ES-I3 (cell line): Measurements from ENCODE around the gene WDR74.
A peak's percentile ranks its signal among the peaks of the same experiment; 100 is the strongest.

ENCODE experiments used
- H3K36me3 ChIP-seq: 2 replicates; pipeline ENCODE4 v1.6.1; 2013; ENCODE audit warnings: mild to moderate bottlenecking, low read length, control low read depth, moderate library complexity; ENCODE audit not compliant: insufficient read depth
- H3K4me1 ChIP-seq: 2 replicates; pipeline ENCODE4 v1.6.1; 2013; ENCODE audit warnings: mild to moderate bottlenecking, control low read depth, low read length; ENCODE audit not compliant: insufficient read depth
- H3K9ac ChIP-seq: 2 replicates; pipeline ENCODE4 v1.6.1; 2013; ENCODE audit warnings: low read depth, mild to moderate bottlenecking, low read length, moderate library complexity
- H3K9me3 ChIP-seq: 2 replicates; pipeline ENCODE4 v1.6.1; 2013; ENCODE audit warnings: mild to moderate bottlenecking, low read length, moderate library complexity; ENCODE audit not compliant: control insufficient read depth, insufficient read depth

The WDR74 gene

GRCh38 chr11:62839050-62839945 lies at the start of gene WDR74:
WDR74 (minus strand) TSS chr11:62839590; CDS start chr11:62839570, 20 bp downstream.
- Histone ChIP-seq H3K9ac (peak within 1 kb of the TSS; percentile 75), H3K4me1 (no peaks in the 10 kb centered on the region), H3K36me3 (peaks cover 7% of the 10 kb centered on the region; the same call in 1 of the 2 replicates), H3K9me3 (no peaks in the 10 kb centered on the region)

- Histone ChIP-seq H3K4me1 (no peaks in the 10 kb centered on the region), H3K9me3 (no peaks in the 10 kb centered on the region), H3K9ac (no peak overlapping the region), H3K36me3 (peaks cover 43% of the 10 kb centered on the region)
These were observed 49.7 kb upstream of the WDR74 start for GRCh38 chr11:62889126-62889483.

- H3K36me3 ChIP-seq: peaks cover 50% of the 10 kb centered on the region
- H3K9me3 ChIP-seq: no peaks in the 10 kb centered on the region
- H3K4me1 ChIP-seq: peaks cover 3% of the 10 kb centered on the region
- no peak overlapping the region for H3K9ac ChIP-seq
These were observed 49.0 kb upstream of the WDR74 start for GRCh38 chr11:62888406-62888805.

- Histone ChIP-seq H3K36me3 (peaks cover 67% of the 10 kb centered on the region), H3K9me3 (no peaks in the 10 kb centered on the region), H3K4me1 (peaks cover 12% of the 10 kb centered on the region), H3K9ac (no peak overlapping the region)
These were observed 45.9 kb upstream of the WDR74 start for GRCh38 chr11:62885137-62885750.

GRCh38 chr11:62883673-62884072 lies 44.3 kb upstream of the WDR74 start:
- Histone ChIP-seq H3K36me3 (peaks cover 59% of the 10 kb centered on the region), H3K9me3 (no peaks in the 10 kb centered on the region), H3K4me1 (peaks cover 20% of the 10 kb centered on the region), H3K9ac (peak overlapping the region; percentile 97; the same call in 1 of the 2 replicates)

- peak overlapping the region; percentile 97 for H3K9ac ChIP-seq
- H3K4me1 ChIP-seq: peaks cover 20% of the 10 kb centered on the region
- peaks cover 56% of the 10 kb centered on the region for H3K36me3 ChIP-seq
- H3K9me3 ChIP-seq: no peaks in the 10 kb centered on the region
These were observed 43.6 kb upstream of the WDR74 start for GRCh38 chr11:62882788-62883501.

GRCh38 chr11:62882431-62882749 lies 43.0 kb upstream of the WDR74 start:
- Histone ChIP-seq H3K36me3 (peaks cover 58% of the 10 kb centered on the region), H3K9me3 (no peaks in the 10 kb centered on the region), H3K4me1 (peaks cover 20% of the 10 kb centered on the region), H3K9ac (peak overlapping the region; percentile 97)

- peaks cover 56% of the 10 kb centered on the region for H3K36me3 ChIP-seq
- H3K9me3 ChIP-seq: no peaks in the 10 kb centered on the region
- peaks cover 20% of the 10 kb centered on the region for H3K4me1 ChIP-seq
- H3K9ac ChIP-seq: peak overlapping the region; percentile 97
These were observed 42.4 kb upstream of the WDR74 start for GRCh38 chr11:62881579-62882430.

GRCh38 chr11:62880803-62881578 lies 41.6 kb upstream of the WDR74 start, which contains the start of gene SLC3A2:
SLC3A2 (plus strand) TSS chr11:62880896; CDS start chr11:62881024, 128 bp downstream.
- peaks cover 48% of the 10 kb centered on the region for H3K36me3 ChIP-seq
- no peaks in the 10 kb centered on the region for H3K9me3 ChIP-seq
- H3K9ac ChIP-seq: peak within 1 kb of the TSS; percentile 97
- peaks cover 20% of the 10 kb centered on the region for H3K4me1 ChIP-seq

- Histone ChIP-seq H3K4me1 (peaks cover 20% of the 10 kb centered on the region), H3K36me3 (peaks cover 41% of the 10 kb centered on the region), H3K9me3 (no peaks in the 10 kb centered on the region), H3K9ac (peak overlapping the region; percentile 97)
These were observed 40.9 kb upstream of the WDR74 start for GRCh38 chr11:62880231-62880802.

GRCh38 chr11:62879235-62879978 lies 40.0 kb upstream of the WDR74 start:
- Histone ChIP-seq H3K36me3 (peaks cover 32% of the 10 kb centered on the region), H3K9ac (peak overlapping the region; percentile 97), H3K9me3 (no peaks in the 10 kb centered on the region), H3K4me1 (peaks cover 20% of the 10 kb centered on the region)

GRCh38 chr11:62876712-62877111 lies 37.3 kb upstream of the WDR74 start:
- Histone ChIP-seq H3K9ac (no peak overlapping the region), H3K9me3 (no peaks in the 10 kb centered on the region), H3K4me1 (peaks cover 8% of the 10 kb centered on the region; the same call in 1 of the 2 replicates), H3K36me3 (peaks cover 15% of the 10 kb centered on the region)
